ENCODE measurements around the gene MARS1.
"Not testable (repeated sequence)": the region's sequence is repeated elsewhere in the genome, so short reads cannot be mapped to it uniquely, and the experiment has no call there.

Gene MARS1

GRCh38 chr12:57550641-57551549 is 63.0 kb downstream of the MARS1 start:
- DNase-seq (ENCODE audit: low read depth), result no peak

GRCh38 chr12:57551637-57552305 is 63.9 kb downstream of the MARS1 start:
- DNase-seq (ENCODE audit: low read depth), result no peak

GRCh38 chr12:57552306-57552651 is 64.4 kb downstream of the MARS1 start:
- DNase-seq (ENCODE audit: low read depth), result no peak

- DNase-seq (ENCODE audit: low read depth), result no peak
Measured at GRCh38 chr12:57552835-57553313, 65.0 kb downstream of the MARS1 start.

- DNase-seq (ENCODE audit: low read depth), result no peak
Measured at GRCh38 chr12:57553343-57554202, 65.7 kb downstream of the MARS1 start.

- no peak for DNase-seq (ENCODE audit: low read depth)
Measured at GRCh38 chr12:57554453-57554852, 66.6 kb downstream of the MARS1 start.

GRCh38 chr12:57554897-57555296 is 67.0 kb downstream of the MARS1 start:
- no peak for DNase-seq (ENCODE audit: low read depth)

- DNase-seq (ENCODE audit: low read depth), result no peak
Measured at GRCh38 chr12:57558864-57559263, 71.0 kb downstream of the MARS1 start.

GRCh38 chr12:57560516-57560915 is 72.6 kb downstream of the MARS1 start:
- DNase-seq (ENCODE audit: low read depth), result no peak

- not testable (repeated sequence) for DNase-seq (ENCODE audit: low read depth)
Measured at GRCh38 chr12:57561117-57561516, 73.2 kb downstream of the MARS1 start.

GRCh38 chr12:57563358-57563757 is 75.5 kb downstream of the MARS1 start:
- no peak for DNase-seq (ENCODE audit: low read depth)

GRCh38 chr12:57564178-57564740 is 76.4 kb downstream of the MARS1 start:
- no peak for DNase-seq (ENCODE audit: low read depth)
